GM18526 (cell line): ENCODE data around the gene SRP14.

Experiments used
- POLR2A ChIP-seq: IDR thresholded peaks from 3 replicates; pipeline ENCODE4 v1.6.1; 2011; ENCODE audit not compliant: insufficient read length; ENCODE audit errors: extremely low read depth

SRP14 gene

GRCh38 chr15:40011303-40011702 lies 27.7 kb downstream of the SRP14 start:
- TF ChIP-seq POLR2A = no peak

GRCh38 chr15:40010686-40011085 lies 28.3 kb downstream of the SRP14 start:
- no peak for TF ChIP-seq POLR2A

GRCh38 chr15:40008061-40008765 lies 30.8 kb downstream of the SRP14 start:
- no peak for TF ChIP-seq POLR2A

- no peak for TF ChIP-seq POLR2A
Measured at GRCh38 chr15:40006646-40007045, 32.3 kb downstream of the SRP14 start.

- no peak for TF ChIP-seq POLR2A
Measured at GRCh38 chr15:40006003-40006402, 33.0 kb downstream of the SRP14 start.

- TF ChIP-seq POLR2A = no peak
Measured at GRCh38 chr15:40003116-40003916, 35.7 kb downstream of the SRP14 start.

- no peak for TF ChIP-seq POLR2A
Measured at GRCh38 chr15:40002295-40002694, 36.7 kb downstream of the SRP14 start.

GRCh38 chr15:39999538-40000200 lies 39.3 kb downstream of the SRP14 start:
- TF ChIP-seq POLR2A = no peak

- no peak for TF ChIP-seq POLR2A
Measured at GRCh38 chr15:39998511-39999077, 40.4 kb downstream of the SRP14 start.

- TF ChIP-seq POLR2A = no peak
Measured at GRCh38 chr15:39997639-39998038, 41.3 kb downstream of the SRP14 start.

- no peak for TF ChIP-seq POLR2A
Measured at GRCh38 chr15:39997031-39997430, 42.0 kb downstream of the SRP14 start.

GRCh38 chr15:39990706-39991105 lies 48.3 kb downstream of the SRP14 start:
- TF ChIP-seq POLR2A = no peak

GRCh38 chr15:39987821-39988220 lies 51.2 kb downstream of the SRP14 start:
- no peak for TF ChIP-seq POLR2A
